PC-3 (cell line): Measurements from ENCODE around the gene LENEP.

Experiments
- CTCF ChIP-seq: fragments of 300-600 bp; sonication (generic); conservative IDR thresholded peaks from 2 replicates; pipeline ENCODE4 v1.5.1; 2017; ENCODE audit warnings: antibody characterized with exemption, low read depth, mild to moderate bottlenecking, low read length
- EZH2 ChIP-seq: fragments of 300-600 bp; sonication (generic); IDR thresholded peaks from one replicate; pipeline ENCODE4 v1.6.1; 2017; ENCODE audit warnings: antibody characterized with exemption, mild to moderate bottlenecking, low read length; ENCODE audit not compliant: unreplicated experiment

GRCh38 chr1:155008015-155008941, 14.9 kb downstream of the LENEP start:
- TF ChIP-seq CTCF (no peak), EZH2 (no peak)
